PC-9 (cell line): ENCODE results near the gene MOB3B.

ENCODE experiments used
- CTCF ChIP-seq: fragments of 200-600 bp; sonication (generic); conservative IDR thresholded peaks from 2 replicates; pipeline ENCODE4 v1.6.1; 2017; ENCODE audit warnings: mixed run types, antibody characterized with exemption, mild to moderate bottlenecking, moderate library complexity
- EZH2 ChIP-seq: fragments of 200-600 bp; sonication (generic); IDR thresholded peaks from 2 replicates; pipeline ENCODE4 v1.8.0; 2017; ENCODE audit warnings: antibody characterized with exemption, low read depth

DNA sequence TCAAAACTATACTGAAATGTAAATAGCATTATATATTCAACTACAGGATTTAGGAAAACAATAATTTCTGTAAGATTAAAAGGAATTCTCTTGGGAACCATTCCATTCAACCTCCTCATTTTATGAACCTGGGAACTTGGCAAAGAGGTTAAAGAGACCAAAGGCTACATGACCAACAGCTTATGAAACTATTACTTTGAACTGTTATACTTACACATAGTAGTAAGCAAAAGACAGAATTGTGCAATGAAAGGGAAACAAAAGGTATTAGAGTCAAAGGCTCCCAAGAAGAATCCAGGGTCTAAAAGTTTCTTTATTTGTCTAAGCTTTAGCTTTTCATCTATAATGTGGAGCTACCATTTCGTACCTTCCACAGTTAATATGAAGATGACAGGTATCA is 36.5 kb upstream of the MOB3B start:
- TF ChIP-seq CTCF (no peak), EZH2 (no peak)
